ENCODE data around the gene FXYD5.
A peak's percentile ranks its signal among the peaks of the same experiment; 100 is the strongest.

The FXYD5 gene

DNA sequence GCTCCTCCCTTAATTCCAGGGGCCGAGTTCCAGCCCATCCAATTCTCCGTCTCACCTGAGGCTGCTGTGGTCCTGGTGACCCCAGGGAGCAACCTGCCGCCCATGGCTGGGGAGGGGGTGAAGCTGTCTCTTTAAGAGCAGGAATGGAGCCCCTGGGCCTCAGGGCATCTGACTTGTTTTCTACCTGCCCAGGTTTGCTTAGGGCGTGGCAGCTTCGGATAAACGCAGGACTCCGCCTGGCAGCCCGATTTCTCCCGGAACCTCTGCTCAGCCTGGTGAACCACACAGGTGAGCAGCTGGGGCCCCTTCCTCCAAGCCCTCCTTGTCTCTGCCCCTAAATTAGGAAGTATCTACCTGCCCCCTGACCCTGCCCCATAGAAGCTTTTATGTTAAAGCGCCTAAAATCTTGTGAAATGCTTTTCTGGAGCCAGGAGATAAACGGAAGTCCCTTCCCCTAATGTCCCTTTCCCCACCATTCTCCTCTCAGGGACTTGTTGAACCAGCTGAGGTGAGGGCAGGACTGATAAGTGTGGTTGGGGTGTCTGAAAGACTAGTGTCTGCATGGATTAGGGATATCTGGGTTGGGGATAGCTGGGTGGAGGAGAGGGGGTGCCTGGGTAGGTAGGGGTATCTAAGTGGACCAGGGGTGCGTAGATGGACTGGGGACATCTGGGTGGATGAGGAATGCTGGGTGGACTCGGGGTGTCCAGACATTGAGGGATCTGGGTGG lies 38.3 kb upstream of the FXYD5 start:
- Histone ChIP-seq H3K9me3 (ENCODE audit: severe bottlenecking) (no peaks in the 10 kb centered on the region), H3K36me3 (ENCODE audit: low read depth) (peaks cover 19% of the 10 kb centered on the region), H3K4me3 (ENCODE audit: severe bottlenecking) (peak overlapping the region; percentile 44), H3K27ac (ENCODE audit: poor library complexity, severe bottlenecking) (peak overlapping the region; percentile 92), H3K4me1 (ENCODE audit: insufficient read depth, poor library complexity, severe bottlenecking) (peaks cover 19% of the 10 kb centered on the region), H3K27me3 (ENCODE audit: insufficient read depth, poor library complexity, severe bottlenecking) (no peaks in the 10 kb centered on the region)
- DNase-seq (ENCODE audit: low spot score) (peak; percentile 87), ATAC-seq (ENCODE audit: low read depth) (peak; percentile 60)
- TF ChIP-seq, protein P1, sequence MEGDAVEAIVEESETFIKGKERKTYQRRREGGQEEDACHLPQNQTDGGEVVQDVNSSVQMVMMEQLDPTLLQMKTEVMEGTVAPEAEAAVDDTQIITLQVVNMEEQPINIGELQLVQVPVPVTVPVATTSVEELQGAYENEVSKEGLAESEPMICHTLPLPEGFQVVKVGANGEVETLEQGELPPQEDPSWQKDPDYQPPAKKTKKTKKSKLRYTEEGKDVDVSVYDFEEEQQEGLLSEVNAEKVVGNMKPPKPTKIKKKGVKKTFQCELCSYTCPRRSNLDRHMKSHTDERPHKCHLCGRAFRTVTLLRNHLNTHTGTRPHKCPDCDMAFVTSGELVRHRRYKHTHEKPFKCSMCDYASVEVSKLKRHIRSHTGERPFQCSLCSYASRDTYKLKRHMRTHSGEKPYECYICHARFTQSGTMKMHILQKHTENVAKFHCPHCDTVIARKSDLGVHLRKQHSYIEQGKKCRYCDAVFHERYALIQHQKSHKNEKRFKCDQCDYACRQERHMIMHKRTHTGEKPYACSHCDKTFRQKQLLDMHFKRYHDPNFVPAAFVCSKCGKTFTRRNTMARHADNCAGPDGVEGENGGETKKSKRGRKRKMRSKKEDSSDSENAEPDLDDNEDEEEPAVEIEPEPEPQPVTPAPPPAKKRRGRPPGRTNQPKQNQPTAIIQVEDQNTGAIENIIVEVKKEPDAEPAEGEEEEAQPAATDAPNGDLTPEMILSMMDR (IDR thresholded peaks at IDR 0.05; ENCODE audit: poor library complexity, severe bottlenecking), result no peak

DNA sequence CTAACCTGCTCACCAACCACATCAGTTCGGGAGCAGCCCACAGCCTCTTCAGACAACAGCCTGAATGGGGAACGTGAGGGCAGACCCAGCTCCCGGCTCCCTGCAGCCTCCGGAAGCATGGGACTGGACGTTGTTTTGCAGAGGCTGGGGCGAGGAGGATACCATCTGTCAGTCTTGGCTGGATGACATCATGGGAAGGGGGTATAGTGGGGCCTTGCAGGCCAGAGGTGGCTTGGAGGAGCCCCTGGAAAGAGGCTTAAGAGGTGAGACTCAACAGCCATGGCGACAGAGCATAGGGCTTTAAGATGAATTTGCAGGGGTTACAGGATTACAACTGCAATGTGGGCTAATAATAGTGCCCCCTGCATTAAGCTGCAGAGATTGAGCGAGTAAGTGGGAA lies 37.4 kb upstream of the FXYD5 start:
- H3K27ac ChIP-seq (ENCODE audit: poor library complexity, severe bottlenecking), result peak overlapping the region; percentile 92
- H3K4me3 ChIP-seq (ENCODE audit: severe bottlenecking), result peak overlapping the region; percentile 44
- DNase-seq (ENCODE audit: low spot score), result no peak
- TF ChIP-seq, protein P1 (IDR thresholded peaks at IDR 0.05; ENCODE audit: poor library complexity, severe bottlenecking), result no peak
- no peaks in the 10 kb centered on the region for H3K27me3 ChIP-seq (ENCODE audit: insufficient read depth, poor library complexity, severe bottlenecking)
- ATAC-seq (ENCODE audit: low read depth), result no peak
- H3K9me3 ChIP-seq (ENCODE audit: severe bottlenecking), result no peaks in the 10 kb centered on the region
- peaks cover 28% of the 10 kb centered on the region for H3K4me1 ChIP-seq (ENCODE audit: insufficient read depth, poor library complexity, severe bottlenecking)
- H3K36me3 ChIP-seq (ENCODE audit: low read depth), result peaks cover 28% of the 10 kb centered on the region

DNA sequence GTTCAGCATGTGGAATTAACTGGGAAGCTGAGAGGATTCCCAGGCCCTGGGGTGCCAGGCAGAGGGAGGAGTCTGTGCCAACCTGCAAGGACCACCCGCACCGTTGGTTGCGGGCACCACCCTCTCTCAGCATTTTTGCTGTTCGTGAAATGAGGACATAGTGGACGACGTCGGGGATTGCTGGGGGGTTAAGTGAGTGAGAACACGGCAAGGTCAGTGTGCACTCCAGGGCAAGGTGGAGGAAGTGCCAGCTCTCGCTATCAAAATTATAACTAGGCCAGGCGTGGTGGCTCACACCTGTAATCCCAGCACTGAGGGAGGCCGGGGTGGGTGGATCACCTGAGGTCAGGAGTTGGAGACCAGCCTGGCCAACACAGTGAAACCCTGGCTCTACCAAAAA lies 36.7 kb upstream of the FXYD5 start:
- Histone ChIP-seq H3K36me3 (ENCODE audit: low read depth) (peaks cover 34% of the 10 kb centered on the region), H3K27me3 (ENCODE audit: insufficient read depth, poor library complexity, severe bottlenecking) (no peaks in the 10 kb centered on the region), H3K4me3 (ENCODE audit: severe bottlenecking) (peak overlapping the region; percentile 9), H3K4me1 (ENCODE audit: insufficient read depth, poor library complexity, severe bottlenecking) (peaks cover 35% of the 10 kb centered on the region), H3K9me3 (ENCODE audit: severe bottlenecking) (no peaks in the 10 kb centered on the region), H3K27ac (ENCODE audit: poor library complexity, severe bottlenecking) (peak overlapping the region; percentile 92)
- TF ChIP-seq, protein P1 (IDR thresholded peaks at IDR 0.05; ENCODE audit: poor library complexity, severe bottlenecking), result no peak
- no peak for ATAC-seq (ENCODE audit: low read depth)
- DNase-seq (ENCODE audit: low spot score), result no peak

DNA sequence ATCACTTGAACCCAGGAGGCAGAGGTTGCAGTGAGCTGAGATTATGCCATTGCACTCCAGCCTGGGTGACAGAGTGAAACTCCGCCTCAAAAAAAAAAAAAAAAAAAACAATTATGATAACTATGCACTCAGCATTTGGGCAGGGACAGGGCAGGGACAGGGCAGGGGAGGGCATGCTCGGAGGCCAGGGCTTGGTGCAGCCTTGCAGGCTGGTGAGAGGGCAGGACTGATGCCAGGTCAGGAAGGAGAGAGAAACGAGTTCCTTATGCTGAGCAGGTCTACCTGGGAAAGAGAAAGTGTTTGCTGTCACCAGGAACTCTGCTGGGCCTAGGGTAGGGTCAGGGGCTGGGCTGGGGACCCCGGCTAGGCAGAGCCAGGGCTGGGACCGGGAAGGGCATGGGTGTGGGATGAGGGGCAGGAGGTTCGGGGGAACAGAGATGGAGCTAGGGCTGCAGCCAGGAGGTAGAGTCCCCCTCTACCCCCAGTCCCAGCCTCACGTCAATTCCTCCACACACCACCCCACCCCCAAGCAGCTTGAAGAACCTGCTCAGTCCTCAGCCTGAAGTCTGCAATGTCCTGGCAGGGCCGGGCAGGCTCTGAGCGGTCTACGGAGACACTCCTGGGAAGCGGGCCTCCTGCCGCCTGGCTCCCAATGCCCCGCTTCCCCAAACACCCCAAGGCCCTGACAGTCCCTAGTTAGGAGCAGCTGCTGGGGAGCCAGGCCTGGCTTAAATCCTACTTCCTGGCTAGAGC lies 36.1 kb upstream of the FXYD5 start:
- TF ChIP-seq, protein P1 (IDR thresholded peaks at IDR 0.05; ENCODE audit: poor library complexity, severe bottlenecking), result no peak
- ATAC-seq (ENCODE audit: low read depth) (no peak), DNase-seq (ENCODE audit: low spot score) (no peak)
- Histone ChIP-seq H3K27ac (ENCODE audit: poor library complexity, severe bottlenecking) (peak overlapping the region; percentile 92), H3K36me3 (ENCODE audit: low read depth) (peaks cover 38% of the 10 kb centered on the region), H3K4me3 (ENCODE audit: severe bottlenecking) (peak overlapping the region; percentile 9), H3K4me1 (ENCODE audit: insufficient read depth, poor library complexity, severe bottlenecking) (peaks cover 40% of the 10 kb centered on the region), H3K9me3 (ENCODE audit: severe bottlenecking) (no peaks in the 10 kb centered on the region), H3K27me3 (ENCODE audit: insufficient read depth, poor library complexity, severe bottlenecking) (no peaks in the 10 kb centered on the region)

Measured in RWPE2 (cell line).